Activated gamma-delta T cell (primary cell): ENCODE data around the gene CYTH1.

Source experiments
- DNase-seq: peaks from one replicate; lab custom pipeline; 2025; lab: John Stamatoyannopoulos, UW
- total RNA-seq, 2 donors: gene quantifications; one replicate each; lab custom pipeline; 2026; lab: John Stamatoyannopoulos, UW

The CYTH1 gene, protein sequence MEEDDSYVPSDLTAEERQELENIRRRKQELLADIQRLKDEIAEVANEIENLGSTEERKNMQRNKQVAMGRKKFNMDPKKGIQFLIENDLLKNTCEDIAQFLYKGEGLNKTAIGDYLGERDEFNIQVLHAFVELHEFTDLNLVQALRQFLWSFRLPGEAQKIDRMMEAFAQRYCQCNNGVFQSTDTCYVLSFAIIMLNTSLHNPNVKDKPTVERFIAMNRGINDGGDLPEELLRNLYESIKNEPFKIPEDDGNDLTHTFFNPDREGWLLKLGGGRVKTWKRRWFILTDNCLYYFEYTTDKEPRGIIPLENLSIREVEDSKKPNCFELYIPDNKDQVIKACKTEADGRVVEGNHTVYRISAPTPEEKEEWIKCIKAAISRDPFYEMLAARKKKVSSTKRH
- 486 to 499 reads per million in 2 donors for total RNA-seq

DNA sequence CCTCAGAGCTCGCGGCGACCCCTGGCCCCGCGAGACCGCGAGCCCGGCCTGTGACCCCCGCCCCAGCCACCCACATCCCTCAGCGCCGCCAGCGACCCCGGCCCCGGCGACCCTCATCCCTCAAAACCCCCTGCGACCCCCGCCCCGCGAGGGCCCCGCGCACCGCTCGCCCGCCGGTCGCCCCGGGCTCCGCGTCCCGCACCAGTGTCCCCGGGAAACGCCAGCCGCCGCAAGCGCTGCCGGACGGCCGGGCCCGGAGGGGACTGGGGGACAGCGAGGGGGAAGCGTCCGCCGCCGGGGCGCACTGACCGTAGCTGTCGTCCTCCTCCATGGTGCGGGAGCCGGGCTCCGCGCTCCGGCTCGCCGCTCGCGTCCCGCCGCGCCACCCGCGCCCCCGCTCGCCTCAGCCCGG is at the start of gene CYTH1:
CYTH1 (minus strand) TSS at position 381 of the 412 bp plus-strand sequence; CDS start at position 331, 50 bp downstream.
- DNase-seq, result no peak

- DNase-seq, result no peak
These were observed 47.4 kb upstream of the CYTH1 start for GRCh38 chr17:78829477-78829876.

DNA sequence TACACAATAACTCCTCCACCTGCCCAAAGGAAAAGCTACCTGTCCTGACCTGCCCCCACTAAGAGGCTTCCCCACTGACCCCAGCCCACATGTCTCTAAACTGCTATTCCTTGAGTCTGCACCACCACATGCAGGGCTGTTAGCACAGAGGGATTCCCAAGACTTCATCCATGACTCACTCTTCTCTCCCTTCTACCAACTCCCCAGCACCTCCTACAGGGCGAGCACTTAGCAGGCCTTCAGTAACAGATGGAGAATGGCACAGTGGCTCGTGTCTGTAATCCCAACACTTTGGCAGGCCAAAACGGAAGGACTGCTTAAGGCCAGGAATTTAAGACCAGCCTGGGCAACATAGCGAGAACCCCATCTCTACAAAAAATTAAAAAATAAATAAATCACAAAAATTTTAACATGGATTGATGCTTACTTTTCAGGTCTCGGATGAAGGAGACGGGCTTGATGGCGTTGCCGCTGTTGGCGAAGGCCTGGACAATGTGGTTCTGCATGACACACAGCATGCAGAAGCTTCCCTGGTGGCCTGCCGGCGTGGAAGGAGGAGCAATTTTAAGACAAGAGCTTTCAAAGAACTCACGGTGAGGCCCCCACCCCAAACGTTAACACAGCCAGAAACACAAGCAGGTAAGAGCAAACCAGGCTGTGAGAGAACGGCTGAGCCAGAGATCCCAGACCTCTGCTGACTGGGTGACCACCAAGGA is 46.6 kb upstream of the CYTH1 start:
- no peak for DNase-seq

GRCh38 chr17:78826836-78827509 is 44.9 kb upstream of the CYTH1 start:
- no peak for DNase-seq

- DNase-seq, result no peak
These were observed 44.3 kb upstream of the CYTH1 start for GRCh38 chr17:78826421-78826820.

- DNase-seq, result no peak
These were observed 43.6 kb upstream of the CYTH1 start for GRCh38 chr17:78825696-78826095.

- DNase-seq, result no peak
These were observed 42.2 kb upstream of the CYTH1 start for GRCh38 chr17:78824240-78824639.

- DNase-seq, result no peak
These were observed 41.4 kb upstream of the CYTH1 start for GRCh38 chr17:78823282-78824046.

DNA sequence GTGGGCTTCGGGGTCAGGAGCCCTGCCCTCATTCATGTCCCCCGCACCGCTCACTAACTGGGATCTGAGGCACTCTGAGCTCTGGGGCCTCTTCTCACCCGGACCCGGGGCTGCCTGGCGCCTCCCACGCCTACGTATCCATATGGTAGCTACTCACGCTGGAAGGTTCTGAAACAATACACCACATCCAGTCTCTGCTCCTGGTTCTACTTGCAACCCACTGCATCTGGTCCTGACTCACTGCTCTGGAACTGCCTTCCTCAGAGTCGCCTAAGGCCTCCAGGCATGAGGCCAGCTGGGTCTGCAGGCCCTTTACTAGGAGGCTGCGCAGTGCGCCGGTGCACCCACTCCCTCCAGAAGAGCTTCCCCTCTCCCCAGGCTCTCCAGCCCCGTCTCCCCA is 40.5 kb upstream of the CYTH1 start:
- no peak for DNase-seq

GRCh38 chr17:78821961-78822360 is 39.9 kb upstream of the CYTH1 start:
- no peak for DNase-seq

DNA sequence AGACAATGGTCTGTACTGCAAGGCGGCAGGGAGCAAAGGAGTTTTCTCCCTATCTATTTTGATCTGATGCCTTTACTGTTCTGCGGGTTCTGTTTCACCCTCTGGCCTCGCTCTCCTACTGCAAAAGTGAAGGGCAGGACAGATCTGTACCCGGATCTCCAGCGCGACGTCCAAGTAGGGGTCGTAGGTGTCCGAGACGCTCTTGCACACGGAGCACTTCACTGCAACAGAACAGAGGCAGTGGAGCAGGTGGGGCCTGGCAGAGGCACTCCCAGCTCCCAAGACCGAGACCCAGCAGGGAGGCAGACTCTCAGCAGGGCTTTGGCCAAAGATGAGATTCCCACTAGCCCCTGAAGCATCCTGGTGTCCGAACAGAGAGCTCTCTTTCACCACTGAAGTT is 38.8 kb upstream of the CYTH1 start:
- no peak for DNase-seq

GRCh38 chr17:78819806-78820792 is 38.0 kb upstream of the CYTH1 start:
- no peak for DNase-seq

DNA sequence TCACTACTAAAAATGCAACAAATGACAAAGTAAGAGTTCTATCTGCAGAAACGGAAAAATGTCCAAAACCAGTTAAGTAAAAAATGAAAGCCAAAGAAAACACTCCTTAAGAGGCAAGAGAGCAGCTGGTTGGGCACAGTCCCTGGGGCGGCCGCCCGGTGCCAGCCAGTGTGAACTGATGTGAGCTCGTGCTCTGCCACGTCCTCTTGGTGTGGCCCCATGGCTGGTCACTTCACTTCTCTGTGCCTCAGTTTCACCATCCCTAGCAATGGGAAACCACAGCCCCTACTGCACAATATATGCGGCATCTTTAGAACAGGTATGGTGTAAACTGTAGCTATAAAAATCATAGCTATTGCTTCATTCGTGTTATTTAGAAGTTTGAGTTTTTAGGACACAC is 37.3 kb upstream of the CYTH1 start:
- peak; percentile 24 for DNase-seq

- DNase-seq, result no peak
These were observed 36.9 kb upstream of the CYTH1 start for GRCh38 chr17:78818932-78819331.

GRCh38 chr17:78818152-78818846 is 36.2 kb upstream of the CYTH1 start:
- no peak for DNase-seq

- DNase-seq, result no peak
These were observed 35.0 kb upstream of the CYTH1 start for GRCh38 chr17:78817123-78817522.

DNA sequence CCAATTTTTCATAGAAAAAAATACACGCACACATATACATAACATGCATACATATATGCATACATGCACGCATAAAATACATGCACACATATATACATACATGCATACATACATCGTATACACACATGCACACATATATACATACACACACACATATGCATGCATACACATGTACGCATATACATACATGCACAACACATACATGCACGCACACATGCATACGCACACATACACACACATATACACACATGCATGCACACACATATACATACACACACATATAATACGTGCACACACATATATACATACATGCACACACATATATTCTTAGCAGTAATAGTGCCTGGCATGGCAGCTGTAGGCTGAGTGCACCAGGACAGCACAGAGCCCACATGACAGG is 33.6 kb upstream of the CYTH1 start:
- no peak for DNase-seq

DNA sequence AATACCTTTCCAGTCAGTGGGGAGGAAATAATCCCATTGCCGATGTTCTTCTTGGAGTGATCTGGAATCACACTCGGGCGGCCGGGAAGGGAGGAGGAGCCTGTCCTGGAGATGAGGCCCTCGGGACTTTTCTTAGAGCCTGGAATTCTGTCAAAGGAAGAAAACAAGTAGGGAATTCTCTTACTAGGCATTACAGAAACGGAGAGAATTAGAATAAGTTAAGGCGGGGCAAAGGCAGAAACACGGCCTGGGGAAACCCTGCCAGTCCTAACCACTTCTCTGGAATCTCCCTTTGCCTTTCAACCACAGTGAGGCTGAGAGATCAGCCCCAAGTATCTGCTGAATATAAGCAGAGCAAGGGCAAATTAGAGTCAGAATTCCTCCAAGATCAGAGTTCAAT is 30.8 kb upstream of the CYTH1 start:
- DNase-seq, result no peak

DNA sequence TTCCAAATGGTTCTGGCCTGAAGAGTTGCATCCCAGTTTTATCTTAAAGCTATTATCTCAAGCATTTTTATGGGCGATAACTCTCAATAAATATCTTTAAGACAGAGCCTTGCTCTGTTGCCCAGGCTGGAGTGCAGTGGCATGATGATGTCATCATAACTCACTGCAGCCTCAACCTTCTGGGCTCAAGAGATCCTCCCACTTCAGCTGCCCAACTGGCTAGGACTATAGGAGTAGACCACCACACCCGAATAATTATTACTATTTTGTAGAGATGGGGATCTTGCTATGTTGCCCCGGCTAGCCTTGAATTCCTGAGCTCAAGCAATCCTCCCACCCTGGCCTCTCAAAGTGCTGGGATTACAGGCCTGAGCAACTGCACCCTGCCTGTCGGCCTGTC is 26.1 kb upstream of the CYTH1 start:
- no peak for DNase-seq

DNA sequence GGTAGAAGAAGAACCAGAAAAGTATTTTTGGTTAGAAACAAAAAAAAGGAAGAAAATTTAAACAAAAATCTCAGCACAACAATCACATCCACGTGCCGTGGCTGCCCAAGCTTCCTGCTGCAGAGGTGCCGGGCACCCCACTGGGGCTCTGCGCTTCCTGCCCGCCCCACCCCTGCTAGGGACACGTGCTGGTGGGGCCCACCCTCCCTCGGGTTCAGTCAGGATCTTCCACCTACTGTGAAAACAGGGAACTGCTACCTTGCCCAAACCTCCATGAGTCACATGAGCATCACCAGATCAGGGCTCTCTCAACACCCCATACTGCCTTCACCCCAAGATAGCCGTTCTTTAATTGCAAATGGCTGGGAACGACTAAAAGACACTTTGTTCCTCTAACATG is 24.4 kb upstream of the CYTH1 start:
- DNase-seq, result peak; percentile 52
